Activated CD8-positive, alpha-beta memory T cell treated with anti-CD3 and anti-CD28 coated beads for 36 hours (primary cell): ENCODE measurements around the gene NIPSNAP2. TPM values are rescaled to one million over a fixed set of nuclear protein-coding genes. Genes with fewer than 3 reads are reported as not detected.
"Not testable (repeated sequence)": the region's sequence is repeated elsewhere in the genome, so short reads cannot be mapped to it uniquely, and the experiment has no call there.

Source experiments
- CTCF ChIA-PET: fragments of 350-600 bp; sonication (Branson Sonifier 250); formaldehyde crosslinking; loops from one replicate; lab custom pipeline; 2021; ENCODE audit warnings: antibody characterized with exemption; lab: Charles Lee
- POLR2A ChIA-PET: fragments of 350-600 bp; sonication (Branson Sonifier 250); formaldehyde crosslinking; loops from one replicate; lab custom pipeline; 2021; ENCODE audit warnings: antibody characterized with exemption; lab: Charles Lee
- total RNA-seq, 2 experiments: library from RNA; stranded (reverse); gene quantifications; one replicate each; pipeline ENCODE4 v1.2.3, GENCODE V29; 2021

NIPSNAP2 gene
- total RNA-seq, 2 experiments from 2014 or later: 46.4 to 46.5 TPM

GRCh38 chr7:56031556-56031955, 67.2 kb downstream of the NIPSNAP2 start:
- CTCF ChIA-PET: not testable (repeated sequence)
- POLR2A ChIA-PET: interaction anchor here (0.8 kb wide), 1 partner anchor 12 kb away, joined by 4 read pairs; no protein-coding TSS in a partner anchor

GRCh38 chr7:56032578-56032977, 68.2 kb downstream of the NIPSNAP2 start:
- CTCF ChIA-PET, POLR2A ChIA-PET: not testable (repeated sequence)

- CTCF ChIA-PET: interaction anchor here (0.6 kb wide), 1 partner anchor 17 kb away, joined by 3 read pairs; no protein-coding TSS in a partner anchor
- POLR2A ChIA-PET: interaction anchor here (0.8 to 1.5 kb wide), 2 partner anchors 17 to 31 kb away, joined by 4 to 5 read pairs; partner anchors contain the start of genes CCT6A, PSPH and SUMF2
Observed at GRCh38 chr7:56033671-56034432, 69.5 kb downstream of the NIPSNAP2 start.

GRCh38 chr7:56040730-56041129, 76.3 kb downstream of the NIPSNAP2 start:
- ChIA-PET POLR2A (no interaction called here), CTCF (no interaction called here)

GRCh38 chr7:56045758-56046157, 81.4 kb downstream of the NIPSNAP2 start:
- CTCF ChIA-PET, POLR2A ChIA-PET: not testable (repeated sequence)

GRCh38 chr7:56046721-56047445, 82.5 kb downstream of the NIPSNAP2 start:
- POLR2A ChIA-PET: no interaction called here
- CTCF ChIA-PET: no interaction called here

- CTCF ChIA-PET: not testable (repeated sequence)
Observed at GRCh38 chr7:56047446-56048116, 83.2 kb downstream of the NIPSNAP2 start.

GRCh38 chr7:56048245-56048644, 83.9 kb downstream of the NIPSNAP2 start:
- ChIA-PET POLR2A (no interaction called here), CTCF (no interaction called here)

More at GRCh38 chr7:56047446-56048116, 83.2 kb downstream of the NIPSNAP2 start:
- POLR2A ChIA-PET: not testable (repeated sequence)

GRCh38 chr7:56048763-56049162, 84.4 kb downstream of the NIPSNAP2 start:
- POLR2A ChIA-PET, CTCF ChIA-PET: not testable (repeated sequence)

Other genes starting within 250 kb of the NIPSNAP2 start
- gene SEPTIN14, start 101.8 kb upstream of the NIPSNAP2 start, total RNA-seq: not detected
- gene ZNF713, start 77.1 kb upstream of the NIPSNAP2 start, total RNA-seq: 1 to 10 TPM; 1.3 to 1.7 TPM
- gene MRPS17, start 12.7 kb upstream of the NIPSNAP2 start, total RNA-seq: 10 to 100 TPM; 37.8 to 38.6 TPM
- 10 to 100 TPM; 36.6 to 39.5 TPM for gene PSPH, start 86.9 kb downstream of the NIPSNAP2 start, total RNA-seq
- gene CCT6A, start 87.2 kb downstream of the NIPSNAP2 start, total RNA-seq: 100 to 1,000 TPM; 343 to 345 TPM
- 100 to 1,000 TPM; 144 to 145 TPM for gene SUMF2, start 99.7 kb downstream of the NIPSNAP2 start, total RNA-seq
- 1 to 10 TPM; 1.3 to 1.6 TPM for gene PHKG1, start 128.4 kb downstream of the NIPSNAP2 start, total RNA-seq
- gene CHCHD2, start 141.9 kb downstream of the NIPSNAP2 start, total RNA-seq: 100 to 1,000 TPM; 665 to 666 TPM
- not detected for gene NUPR2, start 151.8 kb downstream of the NIPSNAP2 start, total RNA-seq